ENCODE measurements around the gene S1PR4.

The S1PR4 gene
- total RNA-seq = 0.34 to 8.3 (median 2.1) reads per million in 17 experiments

DNA sequence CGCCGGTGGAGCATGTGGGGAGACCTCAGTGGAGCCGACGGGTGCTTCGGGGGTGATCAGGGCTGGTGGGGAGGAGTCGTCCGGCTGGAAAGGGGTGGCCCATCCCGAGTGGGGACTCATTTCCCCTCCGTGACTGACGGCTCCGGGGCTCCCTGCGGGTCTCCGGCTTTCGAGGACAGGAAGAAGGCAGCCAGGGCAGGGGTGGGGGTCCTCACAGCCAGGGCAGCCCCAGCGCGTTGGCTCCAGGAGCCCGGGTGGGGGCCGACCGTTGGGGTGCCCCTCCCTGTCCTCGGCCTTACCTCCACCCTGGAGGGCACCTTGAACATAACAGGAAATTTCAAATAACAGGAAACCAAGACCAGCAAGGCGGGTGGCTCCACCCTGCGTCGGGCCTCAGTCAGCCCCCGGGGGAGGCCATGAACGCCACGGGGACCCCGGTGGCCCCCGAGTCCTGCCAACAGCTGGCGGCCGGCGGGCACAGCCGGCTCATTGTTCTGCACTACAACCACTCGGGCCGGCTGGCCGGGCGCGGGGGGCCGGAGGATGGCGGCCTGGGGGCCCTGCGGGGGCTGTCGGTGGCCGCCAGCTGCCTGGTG, at the start of gene S1PR4:
TSS of gene S1PR4 (plus strand) at position 393 of the 596 bp plus-strand sequence. CDS start at position 417, 24 bp downstream.
- peak in 2 of 4 experiments; percentile 32 to 40 for DNase-seq

- DNase-seq = peak; percentile 24 to 64 (median 44)
Measured at GRCh38 chr19:3129112-3129511, 49.5 kb upstream of the S1PR4 start.

GRCh38 chr19:3131168-3131567, 47.4 kb upstream of the S1PR4 start:
- no peak for DNase-seq

DNA sequence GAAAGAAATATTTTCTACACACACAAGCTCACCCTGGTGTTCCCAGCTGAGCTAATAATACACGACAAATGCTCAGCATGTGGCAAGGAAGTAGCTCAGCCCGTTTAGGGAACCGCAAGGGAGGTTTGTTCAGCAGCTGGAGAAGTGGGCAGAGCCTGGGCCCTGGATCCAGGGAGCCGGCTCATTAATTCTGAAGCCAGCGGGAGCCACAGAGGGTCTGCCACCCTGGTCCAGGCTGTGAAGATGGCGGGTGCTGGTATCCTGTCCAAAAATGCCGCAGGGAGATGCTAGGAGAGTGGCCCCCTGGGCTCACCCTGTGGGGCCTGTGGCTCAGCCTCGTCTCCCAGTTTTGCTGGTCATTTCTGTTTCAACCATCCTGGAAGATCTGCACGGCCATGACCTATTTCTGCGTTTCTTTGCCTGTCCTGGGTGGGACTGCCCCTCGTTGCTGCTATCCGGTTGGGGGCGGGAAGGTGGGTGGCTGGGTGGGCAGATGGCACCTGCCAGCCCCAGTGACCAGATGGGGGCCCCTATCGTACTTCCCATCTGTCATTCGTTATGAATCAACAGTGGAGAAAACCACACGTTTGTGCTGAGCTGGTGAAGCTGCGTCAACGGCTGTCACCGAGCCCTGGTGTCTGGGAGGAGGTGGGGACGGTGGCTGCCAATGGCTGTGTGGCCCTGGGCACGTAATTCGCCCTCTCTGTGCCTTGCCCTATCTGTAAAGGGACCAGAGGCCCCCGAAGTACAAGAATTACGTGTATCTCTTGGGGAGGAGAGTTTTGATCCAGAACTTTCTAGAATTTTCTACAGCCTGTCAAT, 45.4 kb upstream of the S1PR4 start:
- DNase-seq = peak; percentile 85 to 92 (median 90)

DNA sequence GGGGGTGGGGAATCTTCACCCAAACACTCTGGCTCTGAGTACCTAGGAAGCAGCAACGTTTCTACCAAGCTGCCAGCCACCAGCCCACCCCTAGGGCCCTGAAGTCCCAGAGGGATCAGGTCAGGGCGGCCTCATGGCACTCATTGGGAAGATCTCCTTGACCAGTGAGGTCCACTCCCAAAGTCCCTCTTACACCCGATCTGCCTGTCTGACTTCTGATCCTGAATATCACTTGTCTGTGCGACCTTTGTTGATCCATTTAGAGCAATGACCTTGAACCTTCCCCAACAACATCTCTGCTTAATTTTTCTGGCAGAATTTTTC, 44.8 kb upstream of the S1PR4 start:
- DNase-seq = no peak

GRCh38 chr19:3135961-3136683, 42.4 kb upstream of the S1PR4 start, which contains the start of gene GNA15:
GNA15 (plus strand) TSS chr19:3136033; CDS start chr19:3136451, 418 bp downstream.
- peak; percentile 68 to 86 (median 84) for DNase-seq

DNA sequence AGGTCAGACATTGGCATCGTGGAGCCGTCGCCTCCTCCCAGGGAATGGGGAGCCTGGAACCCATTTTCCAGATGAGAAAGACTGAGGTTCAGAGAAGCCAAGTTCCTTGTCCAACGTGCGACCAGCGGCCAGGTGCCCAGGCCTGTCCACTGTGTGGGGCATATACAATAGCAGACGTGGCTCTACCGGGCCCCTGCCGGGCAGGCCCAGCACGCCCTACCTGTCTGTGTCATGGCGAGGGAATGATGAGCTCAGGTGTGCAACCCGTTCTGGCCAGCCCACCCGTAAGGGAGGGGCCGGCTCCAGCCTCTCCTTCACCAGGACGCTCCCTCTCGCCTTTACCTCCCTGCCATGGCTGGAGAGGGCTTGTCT, 41.9 kb upstream of the S1PR4 start:
- DNase-seq = no peak

- peak; percentile 32 to 50 (median 40) for DNase-seq
Measured at GRCh38 chr19:3137119-3137518, 41.5 kb upstream of the S1PR4 start.

GRCh38 chr19:3138268-3138667, 40.3 kb upstream of the S1PR4 start:
- DNase-seq = no peak

DNA sequence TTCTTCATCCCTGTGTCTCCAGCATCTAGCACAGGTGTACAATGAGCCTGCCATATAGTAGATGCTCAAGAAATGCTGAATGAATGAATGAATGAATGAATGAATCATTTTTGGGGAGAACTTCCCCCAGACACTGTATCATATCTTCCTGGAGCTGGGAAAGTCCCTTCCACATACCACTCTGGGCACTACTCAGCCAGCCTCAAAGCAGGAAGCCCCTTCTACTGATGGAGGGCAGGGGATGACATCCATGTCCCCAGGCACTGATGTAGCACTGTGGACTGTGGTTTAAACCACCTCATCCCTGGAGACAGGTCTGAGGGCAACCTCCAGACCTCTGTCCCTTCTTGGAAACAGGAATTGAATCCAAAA, 37.9 kb upstream of the S1PR4 start:
- peak in 1 of 4 experiments; percentile 23 for DNase-seq

GRCh38 chr19:3142292-3142670, 36.3 kb upstream of the S1PR4 start:
- peak in 2 of 4 experiments; percentile 83 to 86 for DNase-seq

DNA sequence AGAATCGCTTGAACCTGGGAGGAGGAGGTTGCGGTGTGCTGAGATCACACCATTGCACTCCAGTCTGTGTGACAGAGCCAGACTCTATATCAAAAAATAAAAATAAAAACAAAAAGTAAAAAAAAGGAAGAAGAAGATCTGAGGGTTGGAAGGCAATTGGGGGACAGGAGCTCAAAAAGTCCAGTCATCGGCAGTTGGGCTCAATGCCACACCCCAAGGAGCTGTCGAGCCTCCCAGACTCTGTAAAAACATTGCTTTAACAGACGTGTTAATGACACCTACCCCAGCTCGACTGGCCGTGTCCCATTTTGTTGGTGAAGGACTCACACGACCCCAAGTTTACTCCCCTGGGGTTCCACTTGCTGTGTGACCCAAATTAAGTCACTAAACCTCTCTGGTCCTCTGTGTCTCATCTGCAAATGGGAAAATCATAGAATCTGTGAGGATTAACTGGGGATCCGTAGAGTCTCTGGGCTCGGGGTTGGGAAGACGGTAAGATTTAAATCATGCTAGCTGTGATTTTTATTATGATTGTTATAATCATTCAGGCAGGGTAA, 35.7 kb upstream of the S1PR4 start:
- DNase-seq = peak in 3 of 4 experiments; percentile 28 to 51 (median 40)

GRCh38 chr19:3145909-3146676, 32.5 kb upstream of the S1PR4 start:
- DNase-seq = peak; percentile 80 to 91 (median 89)

- peak; percentile 48 to 69 (median 53) for DNase-seq
Measured at GRCh38 chr19:3146677-3147100, 31.9 kb upstream of the S1PR4 start.

GRCh38 chr19:3148503-3148902, 30.1 kb upstream of the S1PR4 start:
- no peak for DNase-seq

GRCh38 chr19:3149089-3149488, 29.5 kb upstream of the S1PR4 start:
- DNase-seq = no peak

DNA sequence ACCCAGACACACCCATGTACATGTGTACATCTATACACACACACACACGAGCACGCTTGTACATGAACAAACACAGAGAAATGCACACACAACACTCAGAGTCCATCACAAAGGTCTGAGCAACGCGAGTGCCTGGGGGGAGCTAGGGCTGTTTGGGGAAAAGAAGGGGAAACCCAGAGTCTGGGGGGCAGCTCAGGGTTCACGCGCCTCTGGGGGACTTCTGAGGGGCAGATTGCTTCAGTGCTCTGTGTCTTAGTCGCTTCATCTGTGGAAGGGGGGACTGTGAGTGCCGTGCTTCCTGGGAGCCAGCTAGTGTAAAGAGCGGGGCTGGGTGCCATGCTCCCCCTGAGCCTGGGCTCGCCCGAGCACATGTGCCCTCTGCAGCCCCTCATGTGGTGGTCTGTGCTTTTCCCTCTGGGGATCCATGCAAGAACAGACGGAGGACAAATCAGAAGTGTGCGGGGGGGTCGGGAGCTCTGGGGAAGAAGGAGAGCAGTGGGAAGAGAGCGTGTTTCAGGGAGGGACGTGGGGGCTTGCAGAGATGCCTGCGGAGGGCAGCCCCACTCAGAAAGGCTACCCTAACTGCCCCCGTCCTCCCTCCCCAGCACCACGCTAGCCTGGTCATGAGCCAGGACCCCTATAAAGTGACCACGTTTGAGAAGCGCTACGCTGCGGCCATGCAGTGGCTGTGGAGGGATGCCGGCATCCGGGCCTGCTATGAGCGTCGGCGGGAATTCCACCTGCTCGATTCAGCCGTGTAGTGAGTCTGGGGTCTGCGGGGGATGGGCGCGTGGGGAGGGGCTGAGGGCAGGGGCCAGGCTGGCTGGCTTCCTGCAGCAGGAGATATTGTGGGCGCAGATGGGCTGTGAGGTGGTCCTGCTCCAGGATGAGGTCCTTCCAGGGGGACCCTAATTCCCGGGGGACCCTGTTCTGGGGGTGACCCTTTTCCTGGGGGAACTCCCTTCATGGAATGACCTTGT, 28.8 kb upstream of the S1PR4 start:
- no peak for DNase-seq

DNA sequence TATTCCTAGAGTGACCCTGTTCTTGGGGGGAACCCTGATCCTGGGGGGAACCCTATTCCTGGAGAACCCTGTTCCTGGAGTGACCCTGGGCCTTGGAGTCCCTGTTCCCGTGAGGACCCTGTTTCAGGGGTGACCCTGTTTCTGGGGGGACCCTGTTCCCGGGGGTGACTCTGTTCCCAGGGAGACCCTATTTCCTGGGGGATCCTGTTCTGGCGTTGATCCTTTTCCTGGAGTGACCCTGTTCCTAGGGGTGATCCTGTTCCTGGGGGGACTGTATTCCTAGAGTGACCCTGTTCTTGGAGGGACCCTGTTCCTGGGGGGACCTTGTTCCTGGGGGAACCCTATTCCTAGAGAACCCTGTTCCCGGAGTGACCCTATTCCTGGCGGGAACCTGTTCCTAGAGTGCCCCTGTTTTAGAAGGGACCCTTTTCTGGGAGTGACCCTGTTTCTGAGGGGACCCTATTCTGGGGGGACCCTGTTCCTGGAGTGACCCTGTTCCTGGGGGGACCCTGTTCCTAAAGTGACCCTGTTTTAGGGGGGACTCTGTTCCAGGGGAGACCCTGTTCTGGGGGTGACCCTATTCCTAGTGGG, 27.7 kb upstream of the S1PR4 start:
- no peak for DNase-seq

GRCh38 chr19:3151563-3152418, 26.8 kb upstream of the S1PR4 start:
- DNase-seq = no peak

DNA sequence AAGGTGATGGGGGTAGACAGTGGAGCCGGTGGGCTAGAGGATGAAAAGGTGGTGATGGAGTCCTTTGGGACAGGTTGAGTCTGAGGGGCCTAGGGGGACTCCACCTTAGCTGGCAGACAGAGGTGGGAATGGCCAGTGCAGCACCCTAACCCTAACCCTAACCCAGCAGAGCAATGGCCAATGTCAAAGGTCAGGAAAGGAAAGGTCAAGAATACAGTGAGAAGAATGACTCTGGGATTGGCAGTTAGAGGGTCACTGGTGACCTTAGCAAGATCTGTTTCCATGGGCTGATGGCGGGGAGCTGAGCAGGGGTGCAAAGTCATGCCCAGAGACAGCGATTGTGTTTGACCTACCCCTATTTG, 26.2 kb upstream of the S1PR4 start:
- no peak for DNase-seq
